IMR-90 (cell line): ENCODE data around the gene SHB. TPM values are rescaled to one million over a fixed set of nuclear protein-coding genes. Genes with fewer than 3 reads are reported as not detected.

Source experiments
- ATAC-seq: fragments of 200-7000 bp; cut with Tn5 transposase; 2 replicates; pipeline ENCODE4 v1.9.1; 2020; ENCODE audit warnings: low read depth, mild to moderate bottlenecking, moderate library complexity
- BruUV-seq: library from RNA; stranded (reverse); fragments of 400-500 nt; replicated peaks from 2 replicates; lab custom pipeline; 2021; lab: Mats Ljungman, UMichigan
- CTCF ChIA-PET: fragments of 300-600 bp; formaldehyde crosslinking; extraction: SDS; loops from one replicate; lab custom pipeline; 2021; ENCODE audit warnings: antibody characterized with exemption; lab: Yijun Ruan, JAX
- POLR2A ChIA-PET: fragments of 300-600 bp; sonication (Branson Sonifier 250); formaldehyde crosslinking; loops from one replicate; lab custom pipeline; 2022; ENCODE audit warnings: antibody characterized with exemption; ENCODE audit not compliant: unreplicated experiment; lab: Charles Lee
- DNase-seq: peaks from one replicate; pipeline ENCODE4 v3.0.0; 2013
- H2AFZ ChIP-seq: replicated peaks from 2 replicates; pipeline ENCODE3; 2013; ENCODE audit warnings: low read length, mild to moderate bottlenecking; ENCODE audit not compliant: poor library complexity
- H2AK5ac ChIP-seq: 2 replicates; pipeline ENCODE4 v1.6.1; 2013; ENCODE audit warnings: low read depth, low read length, inconsistent platforms
- H2AK9ac ChIP-seq: replicated peaks from 2 replicates; pipeline ENCODE3; 2013; ENCODE audit warnings: mild to moderate bottlenecking, low read depth, low read length, moderate library complexity; ENCODE audit not compliant: poor library complexity
- H2BK120ac ChIP-seq: 2 replicates; pipeline ENCODE4 v1.6.1; 2013; ENCODE audit warnings: low read depth, low read length, inconsistent platforms
- H2BK15ac ChIP-seq: 3 replicates; pipeline ENCODE4 v1.6.1; 2013; ENCODE audit warnings: low read depth, low read length, inconsistent platforms
- H2BK20ac ChIP-seq: 2 replicates; pipeline ENCODE4 v1.6.1; 2013; ENCODE audit warnings: low read depth, mild to moderate bottlenecking, inconsistent platforms, low read length, moderate library complexity
- H2BK5ac ChIP-seq: 2 replicates; pipeline ENCODE4 v1.6.1; 2013; ENCODE audit warnings: mild to moderate bottlenecking, low read depth, low read length, inconsistent platforms; ENCODE audit not compliant: poor library complexity, severe bottlenecking
- H3K14ac ChIP-seq: replicated peaks from 2 replicates; pipeline ENCODE4 v1.6.1; 2013; ENCODE audit warnings: low read depth, low read length, inconsistent platforms
- H3K18ac ChIP-seq: 2 replicates; pipeline ENCODE4 v1.6.1; 2013; ENCODE audit warnings: low read depth, low read length, control low read depth
- H3K23ac ChIP-seq: 2 replicates; pipeline ENCODE4 v1.6.1; 2013; ENCODE audit warnings: low read depth, low read length, inconsistent platforms
- H3K27ac ChIP-seq: 2 replicates; pipeline ENCODE4 v1.5.1; 2013; ENCODE audit warnings: mild to moderate bottlenecking, control low read depth, low read length; ENCODE audit not compliant: insufficient read depth
- H3K27me3 ChIP-seq: 2 replicates; pipeline ENCODE4 v1.6.1; 2013; ENCODE audit warnings: low read length; ENCODE audit not compliant: control insufficient read depth, insufficient read depth
- H3K36me3 ChIP-seq: 2 replicates; pipeline ENCODE4 v1.6.1; 2013; ENCODE audit warnings: low read length, mixed read lengths; ENCODE audit not compliant: control insufficient read depth, insufficient read depth
- H3K4ac ChIP-seq: 2 replicates; pipeline ENCODE4 v1.6.1; 2013; ENCODE audit warnings: low read depth, low read length, inconsistent platforms
- H3K4me1 ChIP-seq: 2 replicates; pipeline ENCODE4 v1.6.1; 2013; ENCODE audit warnings: low read length, mixed read lengths; ENCODE audit not compliant: control insufficient read depth, insufficient read depth
- H3K4me2 ChIP-seq: 2 replicates; pipeline ENCODE4 v1.6.1; 2013; ENCODE audit warnings: low read depth, mild to moderate bottlenecking, control low read depth, low read length, moderate library complexity
- H3K4me3 ChIP-seq: 2 replicates; pipeline ENCODE4 v1.5.1; 2013; ENCODE audit warnings: low read depth, mild to moderate bottlenecking, control low read depth, low read length, moderate library complexity; ENCODE audit not compliant: insufficient read depth
- H3K56ac ChIP-seq: 2 replicates; pipeline ENCODE4 v1.6.1; 2013; ENCODE audit warnings: low read length, inconsistent platforms; ENCODE audit not compliant: insufficient read depth; ENCODE audit errors: extremely low read depth
- H3K79me1 ChIP-seq, 2 experiments: 2 replicates each; pipeline ENCODE4 v1.6.1; 2013; ENCODE audit warnings: low read length in 2 of 2, inconsistent platforms in 1 of 2, low read depth in 1 of 2
- H3K9ac ChIP-seq: 2 replicates; pipeline ENCODE4 v1.6.1; 2013; ENCODE audit warnings: low read depth, low read length, control low read depth
- H3K9me1 ChIP-seq: 2 replicates; pipeline ENCODE4 v1.6.1; 2013; ENCODE audit warnings: low read length, inconsistent platforms; ENCODE audit not compliant: insufficient read depth
- H3K9me3 ChIP-seq: 2 replicates; pipeline ENCODE4 v1.6.1; 2013; ENCODE audit warnings: low read length; ENCODE audit not compliant: control insufficient read depth, insufficient read depth
- H4K20me1 ChIP-seq: 2 replicates; pipeline ENCODE4 v1.6.1; 2013; ENCODE audit warnings: low read length, inconsistent platforms; ENCODE audit not compliant: insufficient read depth
- H4K5ac ChIP-seq: 2 replicates; pipeline ENCODE4 v1.6.1; 2013; ENCODE audit warnings: mild to moderate bottlenecking, low read depth, low read length, control low read depth
- H4K8ac ChIP-seq, 2 experiments: 2 replicates each; pipeline ENCODE4 v1.6.1; 2013; ENCODE audit warnings: low read depth in 2 of 2, low read length in 2 of 2, control low read depth in 1 of 2, inconsistent platforms in 1 of 2
- H4K91ac ChIP-seq: 2 replicates; pipeline ENCODE4 v1.6.1; 2013; ENCODE audit warnings: low read depth, low read length, inconsistent platforms; ENCODE audit not compliant: insufficient read depth
- CHD1 ChIP-seq: IDR thresholded peaks from 2 replicates; pipeline ENCODE4 v1.6.1; 2012; ENCODE audit warnings: low read depth, low read length, improper control_type of control experiment
- FOS ChIP-seq: fragments of 150-350 bp; IDR thresholded peaks from 2 replicates; pipeline ENCODE4 v1.6.1; 2016; ENCODE audit warnings: low read depth, low read length
- MXI1 ChIP-seq: IDR thresholded peaks from 2 replicates; pipeline ENCODE4 v1.6.1; 2012; ENCODE audit warnings: low read depth, mild to moderate bottlenecking, low read length, moderate library complexity, borderline replicate concordance
- NFE2L2 ChIP-seq: fragments of 150-350 bp; IDR thresholded peaks from 2 replicates; pipeline ENCODE4 v1.6.1; 2016; ENCODE audit warnings: low read depth, mild to moderate bottlenecking, low read length
- POLR2A ChIP-seq: IDR thresholded peaks from 2 replicates; pipeline ENCODE4 v1.6.1; 2012; ENCODE audit warnings: mild to moderate bottlenecking, low read depth, low read length
- RCOR1 ChIP-seq: IDR thresholded peaks from 2 replicates; pipeline ENCODE4 v1.6.1; 2012; ENCODE audit warnings: mild to moderate bottlenecking, low read length, improper control_type of control experiment; ENCODE audit not compliant: insufficient replicate concordance
- WGBS, 2 experiments: methylation state at CpG; one replicate each; pipeline versions ENCODE4 v1.1.5 to v1.1.7; 2013; ENCODE audit warnings: missing lambda C conversion rate in 2 of 2; ENCODE audit not compliant: insufficient read length in 1 of 2; ENCODE audit errors: extremely low coverage in 2 of 2; 5-methylcytosine and 5-hydroxymethylcytosine counted together
- dilution Hi-C: fragments of 300-500 bp; cut with HindIII; formaldehyde crosslinking; loops from one replicate; pipeline ENCODE4 v1.14.3; 2018; ENCODE audit warnings: low sequenced_read_pairs; ENCODE audit not compliant: unreplicated experiment
- in situ Hi-C: fragments of 300-500 bp; cut with MboI; formaldehyde crosslinking; loops from 3 replicates; pipeline ENCODE4 v1.14.3; 2019; ENCODE audit warnings: low sequenced_read_pairs, inconsistent platforms, mixed read lengths
- intact Hi-C: fragments of 100-400 bp; cut with micrococcal nuclease; formaldehyde crosslinking; loops from 2 replicates; pipeline ENCODE4 v1.10.0; 2022
- polyA plus RNA-seq, 3 experiments: library from polyadenylated mRNA; depleted of rRNA; stranded (reverse); fragments of >200 nt; gene quantifications; 2 replicates each; pipeline ENCODE4 v1.2.3, GENCODE V29; 2012; ENCODE audit warnings: low replicate concordance in 1 of 3
- total RNA-seq: library from RNA; depleted of rRNA; stranded (reverse); fragments of >200 nt; gene quantifications from 2 replicates; pipeline ENCODE4 v1.2.3, GENCODE V29; 2012

Gene SHB
- total and polyA plus RNA-seq, 2 of the 4 experiments (the other 2 are of a cell fraction), result 6.1 to 20.4 TPM

DNA sequence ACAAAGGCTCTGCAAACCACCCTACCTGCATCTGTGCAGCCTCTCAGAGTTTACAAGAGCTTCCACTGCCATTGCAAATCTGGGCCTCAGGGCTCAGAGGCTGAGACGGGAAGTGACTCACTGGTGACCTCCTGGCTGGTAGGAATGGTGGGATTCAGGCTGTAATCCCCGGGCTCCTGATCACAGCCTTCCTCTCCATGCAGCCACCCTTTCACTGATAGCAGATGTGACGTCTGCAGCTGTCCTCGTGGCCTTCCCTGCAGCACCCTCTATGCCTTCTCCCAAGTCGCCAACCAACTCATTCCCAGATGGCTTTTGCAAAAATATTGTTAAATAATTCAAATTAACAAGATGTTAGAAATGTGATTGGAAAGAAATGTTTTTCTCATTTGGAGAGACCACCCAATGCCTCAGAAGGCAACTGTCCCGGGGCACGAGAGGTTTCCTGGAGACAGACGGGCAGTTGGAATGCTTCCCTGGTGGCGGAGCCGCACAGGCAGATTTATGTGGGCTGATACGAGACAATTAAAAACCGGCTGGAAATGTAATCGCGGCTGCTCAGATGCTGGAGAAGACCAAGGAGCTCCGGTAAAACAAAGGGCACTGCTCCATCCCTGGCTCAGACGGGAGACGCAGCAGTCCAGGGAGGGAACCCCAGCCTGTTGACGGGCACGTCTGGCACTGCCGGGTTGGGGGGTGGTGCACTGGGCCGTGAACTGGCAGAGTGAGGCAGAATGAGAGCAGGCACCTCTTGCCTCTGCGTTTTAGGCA, 130.7 kb downstream of the SHB start (continued):
- peak; percentile 36; the same call in 1 of the 2 replicates for TF ChIP-seq MXI1
- TF ChIP-seq CHD1, result no peak
- peak; percentile 78 for TF ChIP-seq FOS

DNA sequence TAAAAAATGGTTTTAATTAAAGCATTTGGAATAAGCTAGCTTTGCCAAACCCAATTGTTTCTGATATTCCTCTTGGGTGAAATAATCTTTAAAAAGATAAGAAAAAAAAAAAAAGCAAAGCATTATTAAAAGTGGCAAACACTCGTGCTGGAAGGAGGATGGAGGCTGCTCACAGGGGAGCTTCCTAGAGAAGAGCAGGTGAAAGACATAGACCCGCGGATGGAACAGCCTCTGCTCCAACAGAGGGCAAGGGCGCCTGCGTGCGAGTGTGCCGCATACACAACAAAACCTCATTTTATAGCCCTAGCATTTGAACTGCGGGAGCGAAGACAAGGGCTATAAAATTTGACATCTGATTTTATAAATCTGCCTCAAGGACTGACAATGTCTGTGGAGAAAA, 131.7 kb downstream of the SHB start:
- TF ChIP-seq POLR2A (0 out of 2 replicates have a peak, but pooled peaks have one; percentile 15), NFE2L2 (no peak), RCOR1 (no peak)
- Histone ChIP-seq H3K9me3 (no peaks in the 10 kb centered on the region), H3K18ac (peak overlapping the region; percentile 2; the same call in 1 of the 2 replicates), H2AK9ac (peak overlapping the region; percentile 96), H3K4ac (peak overlapping the region; percentile 82), H3K79me1 (peaks cover 52 to 92% of the 10 kb centered on the region in 2 experiments), H3K9me1 (peaks cover 35% of the 10 kb centered on the region), H3K27ac (peak overlapping the region; percentile 92), H3K36me3 (peaks cover 25% of the 10 kb centered on the region), H2BK120ac (peak overlapping the region; percentile 98), H3K14ac (peak overlapping the region; percentile 66), H2BK15ac (peak overlapping the region; percentile 77; the same call in 2 of the 3 replicates), H4K20me1 (no peaks in the 10 kb centered on the region), H3K9ac (peak overlapping the region; percentile 34; the same call in 1 of the 2 replicates), H2AFZ (peak overlapping the region; percentile 47), H3K4me1 (peaks cover 32% of the 10 kb centered on the region), H3K4me3 (no peak overlapping the region), H2AK5ac (peak overlapping the region; percentile 96), H3K56ac (peak overlapping the region; percentile 91), H3K27me3 (no peaks in the 10 kb centered on the region), H3K4me2 (no peak overlapping the region), H4K8ac (peak overlapping the region; percentile 33 to 99), H2BK20ac (peak overlapping the region; percentile 86), H2BK5ac (peak overlapping the region; percentile 85), H4K91ac (peak overlapping the region; percentile 88), H4K5ac (peak overlapping the region; percentile 47; the same call in 1 of the 2 replicates), H3K23ac (peak overlapping the region; percentile 64; the same call in 1 of the 2 replicates)
- in situ Hi-C loops (no loop called here), intact Hi-C loops (no loop called here), dilution Hi-C loops (loop anchor here (25.0 kb wide), 1 partner anchor 125 kb away; the partner anchor contains the start of gene SHB)
- BruUV-seq, result no TSS peak
- no peak for ATAC-seq
- ChIA-PET CTCF (interaction anchor here (0.7 to 1.3 kb wide), 3 partner anchors 12 to 134 kb away, joined by 3 to 7 read pairs (median 4); no protein-coding TSS in a partner anchor), POLR2A (no interaction called here)
- no CpG with 5 or more reads among the region's 9 CpGs for WGBS, 2 experiments
- no peak for DNase-seq
